ENCODE data around the gene CENPX.

Gene CENPX

GRCh38 chr17:82047914-82048570, 25.4 kb upstream of the CENPX start:
- H3K27ac ChIP-seq (ENCODE audit: low read depth, low read length): no peak overlapping the region
- H3K4me2 ChIP-seq (ENCODE audit: low read length): no peak overlapping the region
- H3K9me3 ChIP-seq (ENCODE audit: control insufficient read depth, insufficient read depth, low read length): no peaks in the 10 kb centered on the region
- H3K36me3 ChIP-seq (ENCODE audit: control insufficient read depth, low read length): no peaks in the 10 kb centered on the region
- TF ChIP-seq CTCF (IDR thresholded peaks at IDR 0.05; ENCODE audit: low read depth, low read length, poor library complexity, severe bottlenecking) (no peak), EZH2phosphoT487 (IDR thresholded peaks at IDR 0.05; ENCODE audit: borderline replicate concordance, low read length) (no peak)
- no peak overlapping the region for H3K4me3 ChIP-seq (ENCODE audit: low read length)
- no peaks in the 10 kb centered on the region for H3K9me2 ChIP-seq (replicated peaks; ENCODE audit: control insufficient read depth, low read length)
- H3K4me1 ChIP-seq (ENCODE audit: control insufficient read depth, low read length): peaks cover 15% of the 10 kb centered on the region
- H4K20me1 ChIP-seq (ENCODE audit: control insufficient read depth, insufficient read depth, low read depth, low read length): peaks cover 3% of the 10 kb centered on the region; the same call in 1 of the 2 replicates
- H3F3A ChIP-seq (ENCODE audit: control insufficient read depth, insufficient read depth): no peaks in the 10 kb centered on the region
- H3K27me3 ChIP-seq (ENCODE audit: control insufficient read depth, low read length): no peaks in the 10 kb centered on the region
- H3K79me2 ChIP-seq (ENCODE audit: control insufficient read depth, low read length): peaks cover 13% of the 10 kb centered on the region

DNA sequence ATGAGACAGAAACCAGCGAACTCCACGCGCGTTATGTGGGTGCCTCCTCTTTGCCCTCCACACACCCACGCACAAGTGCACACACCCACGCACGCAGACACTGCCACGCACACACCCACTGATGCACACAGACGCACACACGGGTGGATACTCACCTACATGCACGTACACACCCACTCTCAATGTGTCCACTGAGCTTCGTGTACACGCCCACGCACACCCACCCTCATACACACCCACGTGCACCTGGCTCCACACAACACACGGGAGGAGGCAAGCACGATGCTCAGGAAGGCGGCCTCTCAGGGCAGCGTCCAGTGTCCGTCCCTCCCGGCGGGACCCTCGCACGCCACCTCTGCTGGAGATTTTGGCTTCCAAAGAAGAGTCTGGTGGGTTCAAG, 24.7 kb upstream of the CENPX start:
- Histone ChIP-seq H3K27ac (ENCODE audit: low read depth, low read length) (no peak overlapping the region), H3K79me2 (ENCODE audit: control insufficient read depth, low read length) (peaks cover 7% of the 10 kb centered on the region), H3K4me3 (ENCODE audit: low read length) (no peak overlapping the region), H3K9me3 (ENCODE audit: control insufficient read depth, insufficient read depth, low read length) (no peaks in the 10 kb centered on the region), H4K20me1 (ENCODE audit: control insufficient read depth, insufficient read depth, low read depth, low read length) (no peaks in the 10 kb centered on the region), H3K4me1 (ENCODE audit: control insufficient read depth, low read length) (peaks cover 9% of the 10 kb centered on the region), H3K9me2 (replicated peaks; ENCODE audit: control insufficient read depth, low read length) (no peaks in the 10 kb centered on the region), H3K36me3 (ENCODE audit: control insufficient read depth, low read length) (no peaks in the 10 kb centered on the region), H3K27me3 (ENCODE audit: control insufficient read depth, low read length) (no peaks in the 10 kb centered on the region), H3F3A (ENCODE audit: control insufficient read depth, insufficient read depth) (no peaks in the 10 kb centered on the region), H3K4me2 (ENCODE audit: low read length) (no peak overlapping the region)
- TF ChIP-seq EZH2phosphoT487 (IDR thresholded peaks at IDR 0.05; ENCODE audit: borderline replicate concordance, low read length): no peak

- peaks cover 9% of the 10 kb centered on the region for H3K4me1 ChIP-seq (ENCODE audit: control insufficient read depth, low read length)
- H4K20me1 ChIP-seq (ENCODE audit: control insufficient read depth, insufficient read depth, low read depth, low read length): no peaks in the 10 kb centered on the region
- no peak overlapping the region for H3K4me2 ChIP-seq (ENCODE audit: low read length)
- H3K4me3 ChIP-seq (ENCODE audit: low read length): no peak overlapping the region
- no peak overlapping the region for H3K27ac ChIP-seq (ENCODE audit: low read depth, low read length)
- H3F3A ChIP-seq (ENCODE audit: control insufficient read depth, insufficient read depth): no peaks in the 10 kb centered on the region
- TF ChIP-seq CTCF (IDR thresholded peaks at IDR 0.05; ENCODE audit: low read depth, low read length, poor library complexity, severe bottlenecking) (no peak), EZH2phosphoT487 (IDR thresholded peaks at IDR 0.05; ENCODE audit: borderline replicate concordance, low read length) (no peak)
- H3K9me3 ChIP-seq (ENCODE audit: control insufficient read depth, insufficient read depth, low read length): no peaks in the 10 kb centered on the region
- no peaks in the 10 kb centered on the region for H3K36me3 ChIP-seq (ENCODE audit: control insufficient read depth, low read length)
- no peaks in the 10 kb centered on the region for H3K9me2 ChIP-seq (replicated peaks; ENCODE audit: control insufficient read depth, low read length)
- H3K27me3 ChIP-seq (ENCODE audit: control insufficient read depth, low read length): no peaks in the 10 kb centered on the region
- peaks cover 3% of the 10 kb centered on the region; the same call in 1 of the 2 replicates for H3K79me2 ChIP-seq (ENCODE audit: control insufficient read depth, low read length)
Observed at GRCh38 chr17:82046903-82047302, 24.2 kb upstream of the CENPX start.

GRCh38 chr17:82045936-82046484, 23.3 kb upstream of the CENPX start:
- no peaks in the 10 kb centered on the region for H3F3A ChIP-seq (ENCODE audit: control insufficient read depth, insufficient read depth)
- H3K4me2 ChIP-seq (ENCODE audit: low read length): no peak overlapping the region
- H3K9me3 ChIP-seq (ENCODE audit: control insufficient read depth, insufficient read depth, low read length): no peaks in the 10 kb centered on the region
- no peaks in the 10 kb centered on the region for H4K20me1 ChIP-seq (ENCODE audit: control insufficient read depth, insufficient read depth, low read depth, low read length)
- no peaks in the 10 kb centered on the region for H3K36me3 ChIP-seq (ENCODE audit: control insufficient read depth, low read length)
- peaks cover 1% of the 10 kb centered on the region; the same call in 1 of the 2 replicates for H3K79me2 ChIP-seq (ENCODE audit: control insufficient read depth, low read length)
- no peak overlapping the region for H3K27ac ChIP-seq (ENCODE audit: low read depth, low read length)
- no peak overlapping the region for H3K4me3 ChIP-seq (ENCODE audit: low read length)
- H3K27me3 ChIP-seq (ENCODE audit: control insufficient read depth, low read length): no peaks in the 10 kb centered on the region
- no peak for TF ChIP-seq EZH2phosphoT487 (IDR thresholded peaks at IDR 0.05; ENCODE audit: borderline replicate concordance, low read length)
- no peak for TF ChIP-seq CTCF (IDR thresholded peaks at IDR 0.05; ENCODE audit: low read depth, low read length, poor library complexity, severe bottlenecking)
- H3K4me1 ChIP-seq (ENCODE audit: control insufficient read depth, low read length): peaks cover 8% of the 10 kb centered on the region
- H3K9me2 ChIP-seq (replicated peaks; ENCODE audit: control insufficient read depth, low read length): no peaks in the 10 kb centered on the region

Measured in DOHH2 (cell line).